OCI-LY3 (cell line): ENCODE results near the gene CDH18.

Experiments
- EZH2phosphoT487 ChIP-seq: fragments of 200-600 bp; shearing (Covaris generic); IDR thresholded peaks from 2 replicates; pipeline ENCODE4 v1.6.1; 2018; ENCODE audit warnings: antibody characterized with exemption, mixed run types, low read depth
- TF ChIP-seq, protein P1 (sequence below): fragments of 200-600, 300-600 bp; sonication (generic); IDR thresholded peaks from 2 replicates; pipeline ENCODE4 v1.5.1; 2014; ENCODE audit warnings: antibody characterized with exemption, low read length, low read depth

DNA sequence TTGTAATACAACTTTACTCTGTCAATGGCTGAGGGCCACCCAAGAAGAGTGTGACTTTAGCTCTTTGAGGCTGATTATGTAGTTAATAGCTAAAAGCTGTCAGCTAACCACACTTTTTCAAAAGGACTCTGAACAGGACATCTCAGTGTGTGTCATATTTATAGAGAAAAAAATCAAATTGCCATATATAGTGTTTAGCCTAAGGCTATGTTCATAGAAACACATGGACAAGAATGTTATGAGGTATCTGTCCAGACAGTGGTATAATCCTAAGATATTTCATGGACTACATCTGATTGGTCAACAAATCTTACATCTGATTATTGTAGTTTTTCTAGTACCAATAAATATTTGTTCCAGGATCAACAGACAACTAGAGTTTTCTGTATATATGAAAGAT is 42.1 kb upstream of the CDH18 start:
- TF ChIP-seq, protein P1, sequence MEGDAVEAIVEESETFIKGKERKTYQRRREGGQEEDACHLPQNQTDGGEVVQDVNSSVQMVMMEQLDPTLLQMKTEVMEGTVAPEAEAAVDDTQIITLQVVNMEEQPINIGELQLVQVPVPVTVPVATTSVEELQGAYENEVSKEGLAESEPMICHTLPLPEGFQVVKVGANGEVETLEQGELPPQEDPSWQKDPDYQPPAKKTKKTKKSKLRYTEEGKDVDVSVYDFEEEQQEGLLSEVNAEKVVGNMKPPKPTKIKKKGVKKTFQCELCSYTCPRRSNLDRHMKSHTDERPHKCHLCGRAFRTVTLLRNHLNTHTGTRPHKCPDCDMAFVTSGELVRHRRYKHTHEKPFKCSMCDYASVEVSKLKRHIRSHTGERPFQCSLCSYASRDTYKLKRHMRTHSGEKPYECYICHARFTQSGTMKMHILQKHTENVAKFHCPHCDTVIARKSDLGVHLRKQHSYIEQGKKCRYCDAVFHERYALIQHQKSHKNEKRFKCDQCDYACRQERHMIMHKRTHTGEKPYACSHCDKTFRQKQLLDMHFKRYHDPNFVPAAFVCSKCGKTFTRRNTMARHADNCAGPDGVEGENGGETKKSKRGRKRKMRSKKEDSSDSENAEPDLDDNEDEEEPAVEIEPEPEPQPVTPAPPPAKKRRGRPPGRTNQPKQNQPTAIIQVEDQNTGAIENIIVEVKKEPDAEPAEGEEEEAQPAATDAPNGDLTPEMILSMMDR, result no peak
- TF ChIP-seq EZH2phosphoT487, result no peak
